Keratinocyte (primary cell): ENCODE results near the gene PDE9A.

ENCODE experiments used
- EZH2 ChIP-seq: IDR thresholded peaks from one replicate; pipeline ENCODE4 v1.6.1; 2012; ENCODE audit warnings: inconsistent platforms, mild to moderate bottlenecking, low read length, moderate library complexity
- TF ChIP-seq, protein P1 (sequence below), 3 experiments: IDR thresholded peaks in 1 of 3; conservative IDR thresholded peaks in 1 of 3; optimal IDR thresholded peaks in 1 of 3; 2 replicates in 2 of 3; 3 replicates in 1 of 3; pipeline versions ENCODE3 to v1.5.1; 2011; ENCODE audit warnings: low read length in 3 of 3, mild to moderate bottlenecking in 3 of 3, moderate library complexity in 2 of 3, control low read depth in 1 of 3, inconsistent platforms in 1 of 3; ENCODE audit not compliant: insufficient read depth in 2 of 3; ENCODE audit errors: extremely low read depth in 1 of 3

DNA sequence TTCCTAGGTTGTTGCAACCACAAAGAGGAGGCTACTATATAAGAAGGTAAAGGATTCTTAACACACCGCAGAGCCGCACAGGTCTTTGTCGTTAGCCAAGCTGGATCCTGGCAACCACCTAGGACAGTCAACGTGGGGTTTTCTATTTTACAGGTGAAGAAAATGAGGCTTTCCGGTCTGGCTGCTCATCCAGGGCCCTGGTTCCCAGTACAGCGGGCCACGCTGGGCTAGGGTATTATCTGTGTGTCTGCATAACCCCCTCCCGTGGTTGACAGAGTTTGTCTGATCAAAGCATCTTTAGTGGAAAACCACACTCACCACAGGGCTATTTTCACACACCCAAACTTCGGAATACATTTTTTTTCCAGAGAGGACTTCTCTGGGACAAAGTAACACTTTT lies 39.0 kb upstream of the PDE9A start:
- TF ChIP-seq EZH2, result no peak
- TF ChIP-seq, protein P1, sequence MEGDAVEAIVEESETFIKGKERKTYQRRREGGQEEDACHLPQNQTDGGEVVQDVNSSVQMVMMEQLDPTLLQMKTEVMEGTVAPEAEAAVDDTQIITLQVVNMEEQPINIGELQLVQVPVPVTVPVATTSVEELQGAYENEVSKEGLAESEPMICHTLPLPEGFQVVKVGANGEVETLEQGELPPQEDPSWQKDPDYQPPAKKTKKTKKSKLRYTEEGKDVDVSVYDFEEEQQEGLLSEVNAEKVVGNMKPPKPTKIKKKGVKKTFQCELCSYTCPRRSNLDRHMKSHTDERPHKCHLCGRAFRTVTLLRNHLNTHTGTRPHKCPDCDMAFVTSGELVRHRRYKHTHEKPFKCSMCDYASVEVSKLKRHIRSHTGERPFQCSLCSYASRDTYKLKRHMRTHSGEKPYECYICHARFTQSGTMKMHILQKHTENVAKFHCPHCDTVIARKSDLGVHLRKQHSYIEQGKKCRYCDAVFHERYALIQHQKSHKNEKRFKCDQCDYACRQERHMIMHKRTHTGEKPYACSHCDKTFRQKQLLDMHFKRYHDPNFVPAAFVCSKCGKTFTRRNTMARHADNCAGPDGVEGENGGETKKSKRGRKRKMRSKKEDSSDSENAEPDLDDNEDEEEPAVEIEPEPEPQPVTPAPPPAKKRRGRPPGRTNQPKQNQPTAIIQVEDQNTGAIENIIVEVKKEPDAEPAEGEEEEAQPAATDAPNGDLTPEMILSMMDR (optimal IDR thresholded peaks at IDR 0.05 in 1 of 3, IDR thresholded peaks at IDR 0.05 in 1 of 3, conservative IDR thresholded peaks at IDR 0.05 in 1 of 3; ENCODE audit: extremely low read depth in 1 of 3, insufficient read depth in 2 of 3, low read length in 3 of 3), result no peak
